Stimulated activated CD4-positive, alpha-beta T cell treated with anti-CD3 and anti-CD28 coated beads, Interleukin-15, amount 100 ng/mL, for 1 hour (primary cell): ENCODE data around the gene CCR5.

Experiments used
- DNase-seq, 2 donors: peaks; one replicate each; pipeline ENCODE4 v3.0.0-alpha.2; 2020; ENCODE audit warnings: low read depth in 1 of 2, low spot score in 1 of 2

Gene CCR5

DNA sequence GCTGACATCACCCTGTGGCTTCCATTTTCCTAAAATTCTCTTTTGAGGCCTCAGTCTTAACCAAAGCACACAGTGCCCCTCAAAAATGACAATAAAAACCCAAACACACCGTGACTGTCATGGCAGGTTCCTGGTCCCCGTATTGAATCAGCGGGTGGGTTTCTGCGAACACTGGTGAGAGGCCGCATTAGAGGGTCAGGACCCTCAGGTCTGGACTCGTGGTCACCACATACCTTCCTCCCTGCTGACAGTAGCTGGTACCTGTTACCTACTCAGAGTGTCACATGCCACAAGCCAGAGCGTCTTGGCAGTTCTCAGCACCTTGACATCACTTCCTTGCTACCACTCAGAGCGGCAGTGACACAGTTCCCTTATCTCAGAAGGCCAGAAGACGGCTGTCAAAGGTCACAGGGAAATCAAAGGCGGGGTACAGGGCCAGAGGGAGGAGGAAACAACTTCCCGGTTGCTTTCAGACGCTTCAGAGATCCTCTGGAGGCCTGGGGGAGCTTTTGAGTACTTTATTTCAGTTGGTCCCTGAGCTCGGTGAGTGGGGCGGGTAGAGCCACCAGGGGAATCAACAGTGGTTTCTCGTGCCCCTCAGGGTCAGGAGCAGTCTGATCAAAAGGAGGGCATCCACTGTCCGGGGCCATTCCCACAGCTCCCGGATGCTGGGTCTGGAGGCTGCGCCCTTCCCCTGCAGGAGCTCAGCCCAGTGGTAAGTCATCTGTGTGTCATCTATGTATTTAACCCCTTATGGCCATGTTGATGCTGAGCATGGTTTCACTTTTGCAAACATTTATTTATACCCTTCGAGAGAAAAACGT lies 36.3 kb downstream of the CCR5 start, which contains the start of the genes CCR5AS and CCRL2:
TSS of gene CCR5AS (minus strand) at position 279 of the 824 bp plus-strand sequence.
TSS of gene CCRL2 (plus strand) at position 472 of the 824 bp plus-strand sequence. CDS start 821 bp downstream, outside the sequence.
- DNase-seq = no peak

DNA sequence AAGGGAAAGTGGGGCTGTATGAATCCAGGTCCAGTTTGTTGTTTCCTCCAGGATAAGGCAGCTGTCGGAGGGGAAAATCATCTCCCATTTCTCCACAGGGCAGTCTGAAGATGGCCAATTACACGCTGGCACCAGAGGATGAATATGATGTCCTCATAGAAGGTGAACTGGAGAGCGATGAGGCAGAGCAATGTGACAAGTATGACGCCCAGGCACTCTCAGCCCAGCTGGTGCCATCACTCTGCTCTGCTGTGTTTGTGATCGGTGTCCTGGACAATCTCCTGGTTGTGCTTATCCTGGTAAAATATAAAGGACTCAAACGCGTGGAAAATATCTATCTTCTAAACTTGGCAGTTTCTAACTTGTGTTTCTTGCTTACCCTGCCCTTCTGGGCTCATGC lies 37.2 kb downstream of the CCR5 start:
- DNase-seq = no peak

DNA sequence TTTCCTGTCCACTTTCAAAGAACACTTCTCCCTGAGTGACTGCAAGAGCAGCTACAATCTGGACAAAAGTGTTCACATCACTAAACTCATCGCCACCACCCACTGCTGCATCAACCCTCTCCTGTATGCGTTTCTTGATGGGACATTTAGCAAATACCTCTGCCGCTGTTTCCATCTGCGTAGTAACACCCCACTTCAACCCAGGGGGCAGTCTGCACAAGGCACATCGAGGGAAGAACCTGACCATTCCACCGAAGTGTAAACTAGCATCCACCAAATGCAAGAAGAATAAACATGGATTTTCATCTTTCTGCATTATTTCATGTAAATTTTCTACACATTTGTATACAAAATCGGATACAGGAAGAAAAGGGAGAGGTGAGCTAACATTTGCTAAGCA lies 38.1 kb downstream of the CCR5 start:
- DNase-seq = no peak

DNA sequence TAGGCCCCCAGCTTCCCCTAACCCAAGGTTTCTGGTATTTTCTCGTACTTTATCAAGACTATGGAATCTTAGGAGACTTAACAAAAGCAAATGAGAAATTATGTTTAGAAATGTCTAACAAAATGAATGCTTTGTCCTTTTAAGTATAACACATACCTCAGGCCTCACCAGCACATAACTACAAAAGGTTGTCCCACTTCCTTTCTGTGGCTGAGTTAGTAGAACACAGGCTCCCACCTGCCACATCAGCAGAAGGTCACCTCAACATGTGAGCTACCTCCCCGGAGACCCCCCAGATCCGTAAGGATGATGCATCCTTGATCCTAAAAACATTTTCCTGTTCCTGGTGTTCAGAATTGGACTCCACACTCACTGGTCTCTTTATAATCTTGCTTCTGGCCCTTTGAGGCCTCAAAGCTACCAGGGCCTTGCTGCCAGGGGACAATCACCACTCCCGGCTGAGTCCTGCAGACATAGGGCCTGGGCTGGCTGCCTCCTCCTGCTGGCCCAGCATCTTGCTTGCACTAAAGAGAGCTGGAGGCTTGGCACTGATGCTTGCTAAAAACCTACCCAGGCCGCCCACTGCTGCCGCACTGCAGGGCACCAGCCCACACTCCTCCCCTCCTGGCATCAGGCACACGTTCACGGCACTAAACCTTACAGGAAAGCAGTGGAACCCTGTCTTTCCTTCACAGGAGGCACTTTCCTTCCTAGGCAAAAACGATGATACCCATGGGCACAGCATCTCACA lies 39.2 kb downstream of the CCR5 start:
- no peak for DNase-seq

DNA sequence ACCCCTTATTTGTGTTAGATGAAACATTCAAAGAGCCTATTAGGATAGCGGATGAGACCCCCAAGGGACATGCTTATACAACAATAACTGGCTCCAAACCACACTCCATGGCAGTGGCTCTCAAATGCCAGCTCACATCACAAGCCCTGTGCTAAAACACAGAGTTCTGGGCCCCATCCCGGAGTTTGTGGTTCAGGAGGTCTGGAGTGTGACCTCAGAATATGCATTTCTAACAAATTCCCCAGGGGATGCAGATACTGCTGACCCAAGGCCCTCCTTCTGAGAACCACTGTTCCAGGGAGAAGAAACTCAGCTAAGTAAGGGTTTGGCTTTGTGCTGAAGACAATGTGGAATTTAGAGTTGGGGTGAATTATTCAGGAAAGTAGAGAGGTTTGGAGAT lies 39.9 kb downstream of the CCR5 start:
- no peak for DNase-seq

DNA sequence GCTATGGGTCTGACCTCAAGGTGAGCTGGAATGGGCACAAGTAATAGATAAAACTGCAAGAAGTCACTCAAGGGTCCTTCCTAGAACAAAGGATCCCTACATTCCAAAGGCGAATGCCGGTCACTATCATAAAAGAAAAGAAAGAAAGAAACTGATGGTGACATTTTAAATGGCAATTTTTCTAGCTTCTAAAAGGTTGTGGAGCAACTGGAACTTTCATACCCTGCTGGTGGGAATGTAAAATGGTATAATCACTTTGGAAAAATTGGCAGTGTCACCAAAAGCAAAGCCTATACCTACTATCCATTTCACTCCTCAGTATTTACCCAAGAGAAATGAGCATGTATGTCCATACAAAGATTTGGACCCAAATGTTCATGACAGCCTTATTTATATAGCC lies 40.5 kb downstream of the CCR5 start:
- DNase-seq = no peak

DNA sequence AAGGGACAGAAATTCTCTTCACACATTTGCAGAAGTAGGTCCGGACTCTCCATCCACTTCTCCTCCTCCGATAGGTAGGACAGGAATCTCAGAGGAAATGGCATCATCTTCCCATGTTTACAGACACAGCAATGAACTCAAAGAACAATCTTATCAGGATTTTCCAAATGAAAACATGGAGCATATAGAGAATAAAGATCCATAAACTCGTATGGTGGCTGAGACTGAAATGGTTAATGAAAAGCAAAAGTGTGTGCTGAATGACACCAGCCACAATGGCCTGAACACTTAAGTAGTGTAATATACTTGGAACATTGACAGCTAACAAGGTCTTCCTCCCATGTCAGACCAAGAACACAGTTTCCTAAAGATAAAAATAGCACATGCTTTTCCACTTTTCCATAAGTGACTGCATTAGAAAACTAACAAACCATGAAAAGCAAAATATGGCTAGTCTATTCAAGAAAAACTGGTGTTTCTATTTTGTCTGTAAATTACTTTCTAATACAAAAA lies 42.1 kb downstream of the CCR5 start:
- no peak for DNase-seq

DNA sequence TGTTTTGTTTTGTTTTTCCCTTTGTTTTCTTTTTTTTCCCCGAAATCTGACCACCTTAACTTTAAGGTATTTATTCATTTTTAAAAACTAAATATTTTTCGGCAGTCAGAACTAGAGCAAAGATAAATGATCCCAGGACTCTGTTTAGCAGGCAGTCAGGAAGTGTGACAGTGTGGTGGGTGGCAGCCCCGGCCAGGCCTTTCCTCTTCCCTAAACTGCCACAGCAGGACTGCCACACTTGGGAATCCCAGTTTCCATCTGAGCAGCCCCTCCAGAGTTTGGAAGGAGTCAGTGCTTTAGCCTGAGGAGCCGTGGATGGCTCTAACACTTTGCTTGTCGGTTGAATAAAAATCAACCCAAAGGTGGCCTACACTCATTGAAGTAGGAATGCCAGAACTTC lies 43.2 kb downstream of the CCR5 start:
- no peak for DNase-seq

DNA sequence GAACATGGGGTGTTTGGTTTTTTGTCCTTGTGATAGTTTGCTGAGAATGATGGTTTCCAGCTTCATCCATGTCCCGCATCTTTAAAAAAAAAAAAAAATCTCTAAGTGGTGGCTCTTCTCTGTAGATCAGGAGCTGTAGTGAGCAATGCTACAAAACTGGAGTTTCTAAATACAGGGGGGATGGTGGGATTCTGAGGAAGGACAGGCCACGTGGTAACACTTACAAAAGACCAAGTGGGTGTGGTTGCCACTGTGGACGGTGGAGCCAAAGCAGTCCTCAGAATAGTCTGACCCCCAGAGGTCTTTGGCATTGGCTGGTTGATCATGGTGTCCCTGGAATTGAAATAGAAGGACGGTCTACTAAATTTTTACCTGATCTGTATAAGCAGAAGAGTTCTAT lies 44.0 kb downstream of the CCR5 start:
- no peak for DNase-seq

DNA sequence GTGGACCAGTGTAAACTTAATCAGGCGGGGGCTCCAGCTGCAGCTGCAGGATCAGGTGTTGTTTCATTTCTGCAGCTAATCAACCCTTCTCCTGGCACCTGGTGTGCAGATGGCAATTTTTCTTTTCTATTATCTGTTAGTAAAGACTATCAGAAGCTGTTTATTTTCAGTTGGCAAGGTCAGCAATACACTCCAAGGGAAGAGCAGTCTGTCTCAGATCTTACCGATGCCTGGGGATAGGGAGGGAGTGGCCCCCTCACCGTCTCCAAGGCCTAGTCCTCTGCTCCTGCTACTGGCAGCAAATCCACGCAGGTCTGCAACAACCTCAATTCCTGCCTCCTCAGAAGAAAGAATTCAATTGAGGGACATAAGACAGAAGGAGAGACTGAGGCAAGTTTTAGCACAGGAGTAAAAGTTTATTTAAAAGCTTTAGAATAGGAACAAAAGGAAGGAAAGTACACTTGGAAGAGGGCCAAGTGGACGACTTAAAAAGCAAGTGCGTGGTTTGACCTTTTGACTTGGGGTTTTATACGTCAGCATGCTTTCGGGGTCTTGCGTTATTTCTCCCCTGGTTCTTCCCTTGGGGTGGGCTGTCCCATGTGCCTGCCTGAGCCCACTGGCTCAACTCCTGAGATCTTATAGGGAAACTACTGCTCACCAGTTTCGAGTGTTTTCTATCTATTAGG lies 45.5 kb downstream of the CCR5 start:
- no peak for DNase-seq

DNA sequence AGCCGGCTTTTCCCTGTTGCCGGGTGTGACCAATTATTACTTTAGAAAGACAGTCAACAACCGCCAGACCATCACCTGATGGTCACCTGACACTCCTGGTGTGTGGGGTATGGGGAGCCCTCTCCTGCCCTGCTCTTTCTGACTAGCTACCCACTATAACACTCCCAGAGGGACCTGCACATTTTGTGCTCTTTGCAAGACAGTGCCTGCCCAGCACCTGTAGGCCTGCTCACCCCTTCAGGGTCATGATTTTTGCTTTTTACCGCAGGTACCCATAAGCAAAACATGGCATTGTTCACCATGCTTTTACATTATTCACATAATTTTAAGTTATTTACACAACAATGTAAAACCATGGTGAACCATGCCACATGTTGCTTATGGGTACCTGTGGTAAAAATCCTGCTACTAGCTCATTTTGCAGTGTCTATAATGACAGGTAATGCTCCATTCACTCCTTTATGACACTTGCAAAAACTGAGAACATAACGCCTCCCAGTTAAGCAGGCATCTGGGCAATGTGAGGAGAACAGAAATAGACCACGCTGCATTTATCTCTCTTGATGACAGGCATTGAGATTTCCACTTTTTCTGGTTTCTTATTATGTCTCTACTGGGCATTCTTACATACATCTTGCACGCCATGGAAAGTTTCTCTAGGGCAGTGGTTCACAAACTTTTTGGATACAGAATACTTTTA lies 46.2 kb downstream of the CCR5 start:
- no peak for DNase-seq

DNA sequence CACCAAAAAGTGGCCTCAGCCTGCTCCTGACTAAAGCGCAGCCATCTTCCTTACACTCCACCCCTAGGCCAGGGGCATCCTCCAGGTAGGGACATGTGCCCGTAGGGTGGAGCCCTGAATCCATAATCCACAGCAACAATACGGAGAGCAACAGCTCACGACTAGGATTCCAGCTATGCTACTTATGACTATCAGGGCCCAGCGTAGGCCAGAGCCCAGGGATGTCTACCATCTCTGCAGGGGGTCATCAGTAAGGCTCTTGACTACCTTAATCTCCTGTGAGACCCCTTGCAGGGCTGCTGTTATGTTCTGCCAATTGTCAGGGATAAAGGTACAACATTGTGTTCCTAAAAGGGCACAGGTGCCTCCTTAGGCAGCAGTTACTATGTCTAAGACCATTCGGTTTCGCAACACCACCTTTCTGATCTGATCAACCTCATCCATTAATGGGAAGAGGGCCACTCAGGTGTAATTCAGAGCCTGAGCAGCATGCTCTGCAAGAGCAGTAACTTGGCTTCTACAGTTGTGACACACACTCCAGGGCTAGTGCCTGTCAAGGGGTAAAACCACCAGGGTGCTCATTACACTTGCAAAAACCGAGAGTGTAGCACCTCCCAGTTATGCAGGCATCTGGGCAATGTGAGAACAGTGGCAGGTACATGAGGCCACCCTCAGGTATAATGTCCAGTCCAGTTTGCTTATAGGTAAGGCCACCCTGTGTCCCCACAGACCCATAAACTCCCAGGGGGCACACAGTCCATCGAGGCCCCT lies 47.3 kb downstream of the CCR5 start:
- no peak for DNase-seq

DNA sequence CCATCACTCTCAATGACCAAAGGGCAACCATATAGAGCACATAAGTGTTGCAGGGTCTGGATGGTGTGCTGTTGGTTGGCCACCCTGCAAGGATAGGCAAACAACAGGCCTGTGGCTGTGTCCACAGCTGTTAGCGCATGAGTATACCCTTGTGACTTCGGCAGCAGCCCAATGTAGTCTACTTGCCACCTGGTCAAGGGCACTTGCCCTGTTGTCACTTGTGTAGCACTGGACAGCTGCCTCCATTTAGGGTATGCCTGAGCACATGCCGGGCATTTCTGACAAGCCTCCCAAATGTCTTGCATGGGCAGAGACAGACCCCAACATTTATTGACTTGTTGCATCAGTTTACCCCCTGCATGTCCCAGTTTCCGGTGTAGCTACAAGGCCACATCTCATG lies 49.1 kb downstream of the CCR5 start:
- DNase-seq = no peak

DNA sequence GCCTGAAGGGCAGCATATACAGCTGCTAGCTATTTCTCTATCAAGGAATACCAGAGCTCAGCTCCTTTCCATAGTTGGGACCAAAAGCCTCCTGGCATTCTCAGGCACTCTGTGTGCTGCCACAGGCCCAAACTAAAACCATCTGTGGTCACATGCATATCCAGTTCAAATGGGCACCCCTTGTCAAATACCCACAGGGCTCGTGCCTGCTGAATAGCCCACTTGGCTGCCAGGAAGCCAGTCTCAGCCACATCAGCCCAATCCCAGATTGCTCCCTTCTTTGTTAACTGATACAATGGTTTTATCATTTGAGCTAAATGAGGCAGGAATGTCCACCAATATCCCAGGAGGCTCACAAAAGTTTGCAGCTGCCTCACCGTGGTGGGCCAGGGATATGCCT lies 50.2 kb downstream of the CCR5 start:
- DNase-seq = no peak

DNA sequence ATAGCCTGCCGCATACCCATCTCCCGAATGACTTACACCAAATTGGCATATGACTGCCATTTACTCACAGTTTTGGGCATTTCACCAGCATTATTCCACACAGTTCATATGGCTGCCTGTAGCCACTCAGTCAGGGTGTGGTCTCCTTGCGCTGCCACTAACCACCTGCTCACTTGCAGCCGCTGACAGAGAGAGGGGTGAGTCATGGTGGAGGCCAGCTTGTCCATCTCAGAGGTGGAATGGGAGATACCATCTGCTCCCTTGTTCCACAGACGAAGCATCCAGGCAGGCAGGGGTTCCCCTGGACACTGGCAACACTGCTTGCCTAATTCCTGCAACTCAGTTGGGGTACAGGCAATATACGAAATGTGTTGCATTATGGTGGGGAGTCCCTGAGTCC lies 51.9 kb downstream of the CCR5 start:
- DNase-seq = no peak

DNA sequence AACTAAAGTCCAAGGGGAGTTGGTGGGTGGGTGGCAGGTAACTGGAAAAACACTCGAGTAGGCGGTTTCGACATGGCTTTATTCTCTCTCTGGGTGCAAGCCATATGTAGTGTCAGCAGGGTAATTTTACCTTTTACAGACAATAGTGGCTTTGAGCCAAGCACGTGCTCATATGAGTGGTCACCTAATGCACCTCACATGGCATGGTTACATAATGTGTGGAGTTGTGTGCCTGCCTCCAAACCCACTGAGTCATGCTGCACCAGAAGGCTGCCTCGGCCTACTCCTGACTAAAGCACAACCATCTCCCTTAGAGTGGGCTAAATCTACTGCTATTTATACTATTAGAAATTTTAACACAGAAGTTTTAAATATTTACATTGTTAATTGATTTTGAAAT lies 52.8 kb downstream of the CCR5 start:
- DNase-seq = no peak
